Hematopoietic multipotent progenitor cell treated with erythropoietin and hydrocortisone succinate and interleukin-3 and kit ligand, for 6 days (in vitro differentiated cells): ENCODE measurements around the gene UBE2V1.
A peak's percentile ranks its signal among the peaks of the same experiment; 100 is the strongest.

Source experiments
- DNase-seq: peaks from one replicate; pipeline ENCODE4 v3.0.0-alpha.2; 2015

The UBE2V1 gene

DNA sequence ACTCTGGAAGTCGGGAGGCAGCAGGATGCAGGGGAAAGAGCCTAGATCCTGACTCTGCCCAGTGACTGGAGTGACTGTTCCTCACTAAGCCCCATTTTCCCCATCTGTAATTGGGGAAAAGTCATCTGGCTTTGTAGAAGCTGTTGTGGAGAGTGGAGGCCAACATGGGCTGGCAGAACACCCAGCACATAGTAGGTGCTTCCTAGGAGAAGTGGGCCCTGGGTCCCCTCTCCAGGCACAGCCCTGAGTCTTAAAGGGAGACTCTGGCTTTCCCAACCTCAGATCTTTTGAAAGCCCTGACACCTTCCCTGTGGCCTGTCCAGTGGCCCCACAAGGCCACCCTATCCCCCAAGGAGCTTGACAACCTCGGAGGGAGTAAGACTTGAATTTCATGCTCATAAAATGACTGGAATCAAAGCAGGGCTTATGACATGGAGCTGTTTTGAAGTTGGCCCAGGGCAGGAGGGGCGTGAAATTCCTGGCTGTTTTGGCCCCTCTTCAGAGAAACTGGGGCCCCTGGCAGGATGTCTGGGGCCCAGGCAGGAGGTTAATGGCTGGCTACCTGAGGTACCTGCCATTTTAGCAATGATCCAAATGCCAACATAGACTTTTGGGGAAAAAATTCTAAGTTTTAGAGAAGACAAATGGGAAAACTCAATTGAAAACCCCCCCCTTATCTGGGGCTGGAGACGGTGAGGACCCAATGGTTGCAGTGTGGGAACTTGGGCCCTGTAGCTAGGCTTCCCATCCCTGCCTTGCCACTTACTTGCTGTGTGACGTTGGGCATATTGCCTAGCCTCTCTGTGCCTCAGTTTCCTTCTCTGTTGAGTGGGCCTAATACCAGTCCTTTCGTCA lies 51.6 kb downstream of the UBE2V1 start:
- DNase-seq = no peak

- no peak for DNase-seq
Measured at GRCh38 chr20:50058662-50059402, 54.1 kb downstream of the UBE2V1 start.

DNA sequence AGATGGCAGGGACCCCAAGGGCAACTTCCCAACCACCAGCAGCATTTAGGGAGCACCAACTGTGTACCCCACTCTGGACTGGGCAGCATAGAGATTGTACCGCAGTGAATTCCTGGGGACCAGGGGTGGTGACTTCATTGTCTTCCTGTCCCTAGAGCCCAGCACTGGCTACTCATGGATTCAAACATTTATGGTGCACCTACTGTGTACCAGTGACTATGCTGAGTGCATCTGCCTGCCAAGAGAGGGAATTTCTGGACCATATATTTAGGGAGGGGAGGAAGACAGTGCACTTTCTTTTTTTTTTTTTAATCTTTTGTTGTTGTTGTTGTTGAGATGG lies 55.3 kb downstream of the UBE2V1 start:
- DNase-seq = no peak

DNA sequence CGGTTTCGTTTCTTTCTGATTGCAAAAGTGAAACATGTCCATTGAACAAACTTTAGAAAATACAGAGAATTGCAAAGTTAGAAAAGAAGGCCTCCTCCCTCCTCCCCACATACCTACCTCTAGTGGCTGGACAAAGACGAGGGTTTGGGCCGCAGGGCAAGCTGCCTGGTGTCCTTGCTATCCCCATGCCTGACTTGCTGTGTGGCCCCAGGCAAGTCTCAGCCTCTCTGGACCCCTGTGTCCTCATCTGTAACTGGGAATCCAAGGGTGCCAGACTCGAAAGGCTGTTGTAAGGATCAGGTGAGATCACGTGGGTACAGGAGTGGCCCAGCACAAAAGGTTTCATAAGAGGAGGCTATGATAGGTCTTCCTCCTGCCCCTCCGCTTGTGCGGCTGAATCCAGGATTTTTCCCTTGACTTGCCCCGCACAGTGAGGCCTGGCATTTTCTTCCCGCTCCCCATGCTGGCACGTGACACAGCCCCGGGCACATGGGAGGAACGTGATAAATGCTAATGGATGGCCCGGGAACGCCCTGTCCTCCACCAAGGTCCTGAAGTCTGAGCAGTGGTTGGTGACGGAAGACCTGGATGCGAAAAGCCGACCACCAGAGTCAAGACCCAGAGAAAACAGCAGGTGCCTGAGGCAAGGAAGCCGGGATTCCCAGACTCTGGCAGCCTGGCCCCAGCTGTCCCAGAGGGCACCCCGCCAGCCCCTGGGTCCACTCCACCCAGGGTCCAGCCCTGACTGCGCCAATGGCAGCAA lies 55.8 kb downstream of the UBE2V1 start:
- no peak for DNase-seq

- DNase-seq = no peak
Measured at GRCh38 chr20:50056408-50056926, 56.5 kb downstream of the UBE2V1 start.

GRCh38 chr20:50055524-50056083 lies 57.3 kb downstream of the UBE2V1 start:
- DNase-seq = no peak

DNA sequence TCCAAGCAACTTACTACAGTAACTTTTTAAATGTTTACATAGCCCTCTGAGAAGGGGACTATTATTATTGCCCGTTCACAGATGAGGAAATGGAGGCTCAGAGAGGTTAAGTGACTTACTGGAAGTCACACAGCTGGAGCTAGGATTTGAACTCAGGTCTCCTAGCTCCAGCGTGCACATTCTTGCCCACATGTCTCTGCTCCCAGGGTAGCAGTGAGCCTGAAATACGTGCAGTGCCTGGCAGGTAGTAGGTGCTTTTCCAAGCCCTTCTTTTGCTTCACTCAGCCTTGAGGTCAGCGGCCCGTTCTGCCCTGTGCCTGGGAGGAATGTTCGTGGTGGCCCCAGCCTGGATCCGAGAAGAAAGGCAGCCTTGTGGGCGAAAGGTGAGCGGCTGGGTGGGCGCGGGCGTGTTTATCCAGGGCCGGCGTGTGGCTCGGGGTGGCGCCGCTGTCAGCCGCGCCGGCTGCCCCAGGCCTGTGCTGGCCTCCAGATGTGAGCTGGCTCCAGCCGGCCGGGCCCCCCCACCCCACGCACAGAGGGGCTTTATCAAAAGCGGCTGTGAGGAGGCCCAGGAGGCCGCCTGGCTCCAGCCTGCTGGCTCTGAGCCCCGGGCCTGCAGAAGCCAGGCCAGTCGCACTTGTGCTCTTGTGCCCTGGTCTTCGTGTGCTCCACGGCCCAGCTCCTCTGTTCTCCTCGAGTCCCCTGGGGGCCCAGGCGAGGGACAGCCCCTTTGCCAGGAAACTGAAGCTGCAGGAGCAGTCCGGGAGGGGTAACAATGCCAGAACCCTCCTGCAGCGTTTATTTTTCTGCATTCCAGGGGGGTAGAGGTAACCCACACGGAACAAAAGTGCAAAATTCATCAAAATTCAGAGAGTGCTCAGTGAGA lies 58.1 kb downstream of the UBE2V1 start:
- no peak for DNase-seq

DNA sequence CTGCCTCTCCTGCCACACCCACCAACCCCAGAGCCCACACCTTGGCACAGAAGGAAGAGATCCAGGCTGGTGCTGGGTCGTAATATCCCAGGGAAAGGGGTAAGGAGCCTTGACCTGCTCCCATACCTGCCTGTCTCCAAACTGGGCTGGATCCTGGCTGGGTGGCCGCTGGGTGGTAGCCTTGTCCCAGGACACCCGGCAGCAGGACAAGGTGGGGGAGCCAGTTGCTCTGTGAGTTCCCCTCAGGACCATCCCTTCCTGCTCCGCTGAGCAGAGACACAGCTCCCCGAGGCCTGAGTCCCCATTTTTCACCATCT lies 58.8 kb downstream of the UBE2V1 start:
- no peak for DNase-seq

GRCh38 chr20:50053362-50054230 lies 59.4 kb downstream of the UBE2V1 start:
- DNase-seq = no peak

DNA sequence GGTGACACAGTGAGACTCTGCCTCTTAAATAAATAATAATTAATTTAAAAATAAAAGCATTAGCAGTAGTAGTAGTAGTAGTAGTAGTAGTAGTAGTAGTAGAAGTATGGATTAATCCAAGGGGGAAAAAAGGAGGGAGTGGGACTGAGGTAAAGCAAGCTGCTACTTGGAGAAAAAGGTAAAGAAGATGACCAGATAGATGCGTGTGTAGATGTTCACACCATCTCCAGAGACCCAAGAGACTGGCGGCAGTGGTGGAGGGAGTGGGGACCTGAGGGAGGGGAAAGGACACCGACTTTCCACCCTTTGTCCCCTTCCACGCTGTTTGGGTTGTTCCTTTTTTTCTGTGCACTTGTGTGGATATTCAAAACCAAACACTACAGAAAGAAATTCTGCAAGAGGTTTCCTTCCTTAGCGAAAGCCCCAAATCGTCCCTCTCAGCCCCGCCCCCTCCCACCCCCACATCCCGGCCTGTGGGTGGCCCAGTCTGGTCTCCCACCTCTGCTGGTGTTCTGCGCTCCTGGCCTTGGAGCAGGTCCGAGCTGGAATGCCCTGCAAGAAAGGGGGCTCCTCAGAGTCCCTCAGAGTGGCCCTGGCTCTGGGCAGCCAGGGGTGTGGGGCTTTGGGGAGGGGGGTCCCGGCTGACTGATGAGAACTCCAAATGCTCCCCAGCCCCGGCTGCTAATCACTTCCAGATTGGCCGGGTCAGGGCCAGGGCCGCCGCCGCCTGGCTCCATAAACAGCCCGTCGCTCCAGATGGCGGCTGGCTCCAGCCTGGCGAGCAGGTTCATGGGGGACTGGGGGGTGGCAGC lies 60.2 kb downstream of the UBE2V1 start:
- DNase-seq = no peak

GRCh38 chr20:50050660-50051308 lies 62.2 kb downstream of the UBE2V1 start:
- no peak for DNase-seq

DNA sequence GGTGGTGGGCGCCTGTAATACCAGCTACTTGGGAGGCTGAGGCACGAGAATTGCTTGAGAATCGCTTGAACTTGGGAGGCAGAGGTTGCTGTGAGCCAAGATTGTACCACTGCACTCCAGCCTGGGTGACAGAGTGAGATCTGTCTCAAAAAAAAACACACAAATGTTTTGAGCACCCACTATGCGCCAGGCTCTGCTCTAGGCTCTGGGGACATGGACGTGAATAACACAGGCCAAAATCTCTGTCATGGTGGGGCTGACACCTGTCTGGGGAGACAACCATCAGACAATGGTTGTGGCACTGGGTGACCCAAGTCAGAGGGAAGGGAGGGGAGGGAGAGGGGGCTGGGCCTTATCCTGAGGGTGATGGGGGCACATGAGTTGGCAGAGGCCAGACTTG lies 62.7 kb downstream of the UBE2V1 start:
- no peak for DNase-seq

GRCh38 chr20:50049442-50050026 lies 63.4 kb downstream of the UBE2V1 start:
- no peak for DNase-seq

DNA sequence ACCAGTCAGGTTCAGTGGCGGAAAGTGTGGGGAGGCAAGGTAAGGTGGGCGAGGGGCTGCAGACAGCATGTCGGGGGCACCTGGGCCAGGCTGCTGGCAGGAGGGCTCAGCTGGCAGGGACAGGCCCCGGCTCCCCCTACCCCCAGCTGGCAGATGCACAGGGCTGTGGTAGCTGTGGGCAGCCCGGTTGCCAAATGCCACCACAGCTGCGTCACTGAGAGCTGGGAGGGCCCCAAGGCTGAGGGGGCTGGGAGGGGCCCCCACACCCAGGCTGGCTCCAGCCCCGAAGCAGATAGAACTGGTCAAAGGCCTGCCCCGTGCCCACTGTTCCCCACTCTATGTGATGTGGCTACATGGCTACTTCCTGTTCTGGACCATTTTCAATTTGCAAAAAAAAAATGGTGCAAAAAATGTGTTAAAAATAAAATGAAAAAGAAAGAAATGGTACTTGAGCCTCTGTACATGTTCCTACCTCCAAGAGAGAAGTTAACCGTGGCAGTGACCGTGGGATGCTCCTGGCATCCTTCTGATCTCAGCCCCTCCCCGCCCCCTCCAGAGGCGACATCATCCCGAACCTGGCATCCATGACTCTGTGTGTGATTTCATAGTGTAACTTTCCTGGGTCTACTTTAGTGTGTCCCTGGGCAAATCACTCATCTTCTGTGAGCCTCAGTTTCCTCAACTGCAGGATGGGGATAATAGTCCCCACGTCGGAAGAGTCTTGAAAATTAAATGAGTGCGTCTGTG lies 64.4 kb downstream of the UBE2V1 start:
- DNase-seq = peak; percentile 68

GRCh38 chr20:50044353-50044960 lies 68.5 kb downstream of the UBE2V1 start:
- no peak for DNase-seq

DNA sequence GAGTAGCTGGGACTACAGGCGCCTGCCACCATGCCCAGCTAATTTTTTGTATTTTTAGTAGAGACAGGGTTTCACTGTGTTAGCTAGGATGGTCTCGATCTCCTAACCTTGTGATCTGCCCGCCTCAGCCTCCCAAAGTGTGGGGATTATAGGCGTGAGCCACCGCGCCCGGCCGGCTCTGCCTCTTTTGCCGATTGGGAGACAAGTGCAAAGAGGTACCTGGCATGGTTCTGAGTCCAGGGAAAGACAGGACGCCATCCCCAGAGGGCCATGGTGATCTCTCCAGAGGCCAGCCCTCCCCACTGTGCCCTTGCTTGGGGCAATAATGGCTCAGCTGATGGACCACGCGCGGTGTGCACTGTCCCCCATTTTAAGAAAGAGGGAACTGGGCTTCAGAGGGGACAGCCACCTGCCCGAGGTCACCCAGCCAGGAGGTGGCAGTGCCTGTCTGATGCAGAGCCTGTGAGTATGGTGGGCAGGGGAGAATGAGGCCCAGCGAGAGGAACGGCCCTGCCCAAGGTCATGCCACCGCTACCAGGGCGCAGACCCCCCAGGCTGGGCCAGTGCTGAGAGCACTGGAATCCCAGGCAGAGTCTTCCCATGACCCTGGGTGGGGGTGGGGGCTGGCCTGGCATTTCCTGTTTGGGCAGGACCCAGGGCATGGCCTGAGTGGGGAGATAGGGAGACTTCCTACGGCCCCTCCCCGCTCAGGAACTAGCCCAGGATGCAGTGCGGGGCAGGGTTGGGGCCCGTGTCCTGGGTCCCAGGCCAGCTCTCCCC lies 69.2 kb downstream of the UBE2V1 start:
- DNase-seq = no peak
